ENCODE results near the gene LAGE3. TPM values are rescaled to one million over a fixed set of nuclear protein-coding genes. Genes with fewer than 3 reads are reported as not detected.

LAGE3 gene
- total RNA-seq, 6 experiments from 2014 or later: 13.8 to 18.3 (median 17.4) TPM

GRCh38 chrX:154512879-154513553 is 33.9 kb upstream of the LAGE3 start:
- no peak for DNase-seq
- Mint-ChIP-seq H3K4me3 (no peak overlapping the region), H3K27me3 (ENCODE audit: insufficient read depth) (no peaks in the 10 kb centered on the region), H3K9me3 (no peaks in the 10 kb centered on the region), H3K36me3 (ENCODE audit: low read depth) (peaks cover 25% of the 10 kb centered on the region), H3K4me1 (ENCODE audit: low read depth) (peaks cover 18% of the 10 kb centered on the region), H3K27ac (no peak overlapping the region)
- TF ChIP-seq, protein P1, sequence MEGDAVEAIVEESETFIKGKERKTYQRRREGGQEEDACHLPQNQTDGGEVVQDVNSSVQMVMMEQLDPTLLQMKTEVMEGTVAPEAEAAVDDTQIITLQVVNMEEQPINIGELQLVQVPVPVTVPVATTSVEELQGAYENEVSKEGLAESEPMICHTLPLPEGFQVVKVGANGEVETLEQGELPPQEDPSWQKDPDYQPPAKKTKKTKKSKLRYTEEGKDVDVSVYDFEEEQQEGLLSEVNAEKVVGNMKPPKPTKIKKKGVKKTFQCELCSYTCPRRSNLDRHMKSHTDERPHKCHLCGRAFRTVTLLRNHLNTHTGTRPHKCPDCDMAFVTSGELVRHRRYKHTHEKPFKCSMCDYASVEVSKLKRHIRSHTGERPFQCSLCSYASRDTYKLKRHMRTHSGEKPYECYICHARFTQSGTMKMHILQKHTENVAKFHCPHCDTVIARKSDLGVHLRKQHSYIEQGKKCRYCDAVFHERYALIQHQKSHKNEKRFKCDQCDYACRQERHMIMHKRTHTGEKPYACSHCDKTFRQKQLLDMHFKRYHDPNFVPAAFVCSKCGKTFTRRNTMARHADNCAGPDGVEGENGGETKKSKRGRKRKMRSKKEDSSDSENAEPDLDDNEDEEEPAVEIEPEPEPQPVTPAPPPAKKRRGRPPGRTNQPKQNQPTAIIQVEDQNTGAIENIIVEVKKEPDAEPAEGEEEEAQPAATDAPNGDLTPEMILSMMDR (IDR thresholded peaks at IDR 0.05): no peak

- H3K36me3 Mint-ChIP-seq (ENCODE audit: low read depth): peaks cover 25% of the 10 kb centered on the region
- no peaks in the 10 kb centered on the region for H3K9me3 Mint-ChIP-seq
- no peak overlapping the region for H3K27ac Mint-ChIP-seq
- DNase-seq: no peak
- TF ChIP-seq, protein P1 (IDR thresholded peaks at IDR 0.05): no peak
- H3K4me3 Mint-ChIP-seq: no peak overlapping the region
- H3K27me3 Mint-ChIP-seq (ENCODE audit: insufficient read depth): peaks cover 1% of the 10 kb centered on the region; the same call in 1 of the 2 replicates
- peaks cover 18% of the 10 kb centered on the region for H3K4me1 Mint-ChIP-seq (ENCODE audit: low read depth)
Measured at GRCh38 chrX:154511761-154512160, 32.7 kb upstream of the LAGE3 start.

DNA sequence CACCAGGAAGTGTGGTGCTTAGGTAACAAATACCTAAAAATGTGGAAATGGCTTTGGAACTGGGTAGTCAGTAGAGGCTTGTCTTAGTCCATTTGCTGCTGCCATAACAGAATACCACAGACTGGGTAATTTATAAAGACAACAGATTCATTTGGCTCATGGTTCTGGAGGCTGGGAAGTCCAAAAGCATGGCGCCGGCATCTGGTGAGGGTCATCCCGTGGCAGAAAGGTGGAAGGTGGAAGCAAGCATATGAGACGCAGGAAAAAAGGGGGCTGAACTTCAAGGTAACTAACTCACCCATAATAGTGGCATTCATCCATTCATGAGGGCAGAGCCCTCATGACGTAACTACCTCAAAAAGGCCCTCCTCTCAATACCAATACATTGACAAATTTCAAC is 30.4 kb upstream of the LAGE3 start:
- peaks cover 17% of the 10 kb centered on the region for H3K4me1 Mint-ChIP-seq (ENCODE audit: low read depth)
- peaks cover 2% of the 10 kb centered on the region; the same call in 1 of the 2 replicates for H3K27me3 Mint-ChIP-seq (ENCODE audit: insufficient read depth)
- H3K36me3 Mint-ChIP-seq (ENCODE audit: low read depth): peaks cover 24% of the 10 kb centered on the region
- DNase-seq: no peak
- H3K27ac Mint-ChIP-seq: no peak overlapping the region
- TF ChIP-seq, protein P1 (IDR thresholded peaks at IDR 0.05): no peak
- no peaks in the 10 kb centered on the region for H3K9me3 Mint-ChIP-seq
- H3K4me3 Mint-ChIP-seq: no peak overlapping the region

DNA sequence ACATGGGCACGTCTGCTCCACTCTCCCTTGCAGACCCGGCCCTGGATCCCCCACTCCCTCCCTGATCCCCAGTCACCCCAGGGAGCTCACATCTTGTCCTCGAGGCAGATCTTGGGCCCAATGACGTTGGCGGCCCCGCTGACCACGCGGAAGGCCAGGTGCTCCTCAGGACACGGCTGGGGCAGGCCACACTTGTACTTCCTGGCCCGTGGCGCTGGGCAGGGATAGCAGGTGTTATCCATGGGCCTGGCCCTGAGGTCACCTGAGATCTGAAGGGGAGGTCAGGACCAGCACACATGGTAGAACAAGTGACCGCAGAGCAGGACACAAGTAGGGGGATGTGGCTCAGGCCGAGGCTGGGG is 29.3 kb upstream of the LAGE3 start:
- Mint-ChIP-seq H3K27ac (no peak overlapping the region), H3K4me3 (no peak overlapping the region), H3K9me3 (no peaks in the 10 kb centered on the region), H3K27me3 (ENCODE audit: insufficient read depth) (peaks cover 2% of the 10 kb centered on the region; the same call in 1 of the 2 replicates), H3K4me1 (ENCODE audit: low read depth) (peaks cover 10% of the 10 kb centered on the region), H3K36me3 (ENCODE audit: low read depth) (peaks cover 18% of the 10 kb centered on the region)
- TF ChIP-seq, protein P1 (IDR thresholded peaks at IDR 0.05): no peak
- no peak for DNase-seq

- Mint-ChIP-seq H3K36me3 (ENCODE audit: low read depth) (peaks cover 18% of the 10 kb centered on the region), H3K27ac (no peak overlapping the region), H3K4me1 (ENCODE audit: low read depth) (peaks cover 10% of the 10 kb centered on the region), H3K9me3 (no peaks in the 10 kb centered on the region), H3K27me3 (ENCODE audit: insufficient read depth) (peaks cover 2% of the 10 kb centered on the region; the same call in 1 of the 2 replicates), H3K4me3 (no peak overlapping the region)
- no peak for DNase-seq
- TF ChIP-seq, protein P1 (IDR thresholded peaks at IDR 0.05): no peak
Measured at GRCh38 chrX:154507673-154508383, 28.7 kb upstream of the LAGE3 start.
